ENCODE data around the gene ABHD12B.

The ABHD12B gene

DNA sequence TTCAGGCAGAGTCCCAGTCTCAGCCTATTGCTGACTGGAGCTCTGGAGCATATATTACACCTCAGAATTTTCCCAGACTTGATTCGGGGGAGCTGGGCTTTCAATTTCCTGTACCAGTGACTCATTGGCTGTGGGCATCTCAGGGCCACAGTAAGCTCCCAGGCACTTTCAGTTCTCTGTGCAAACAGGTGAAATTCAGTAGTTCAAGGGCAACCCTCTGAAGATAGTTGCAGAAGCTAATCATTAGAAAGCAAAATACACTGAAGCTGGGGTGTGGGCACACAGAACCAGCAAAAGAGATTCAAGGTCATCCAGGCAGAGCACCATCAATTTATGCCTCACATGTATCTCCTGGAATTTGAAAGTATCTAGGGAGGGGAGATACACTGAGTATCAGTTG lies 32.8 kb upstream of the ABHD12B start:
- DNase-seq (ENCODE audit: low read depth in 2 of 3, low spot score in 1 of 3), result no peak

DNA sequence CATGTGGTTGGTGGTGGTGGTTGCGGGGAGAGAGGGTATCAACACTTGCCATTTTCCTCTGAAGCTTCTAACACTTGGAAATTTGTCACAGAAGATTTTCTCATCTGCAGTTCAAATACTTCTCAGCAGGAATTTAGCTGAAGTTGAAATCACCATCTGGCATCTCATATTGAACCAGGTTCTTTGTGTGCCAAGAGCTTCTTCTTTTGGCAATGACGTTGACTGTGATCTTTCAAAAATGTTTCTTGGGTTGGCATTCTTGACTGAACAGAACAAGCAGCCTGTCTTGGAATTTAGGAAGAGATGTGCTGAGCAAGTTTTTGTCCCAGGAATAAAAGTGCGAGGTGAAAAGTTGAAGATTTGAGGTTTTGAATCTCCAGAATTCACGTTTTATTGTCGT lies 32.2 kb upstream of the ABHD12B start:
- DNase-seq (ENCODE audit: low read depth in 2 of 3, low spot score in 1 of 3), result no peak

DNA sequence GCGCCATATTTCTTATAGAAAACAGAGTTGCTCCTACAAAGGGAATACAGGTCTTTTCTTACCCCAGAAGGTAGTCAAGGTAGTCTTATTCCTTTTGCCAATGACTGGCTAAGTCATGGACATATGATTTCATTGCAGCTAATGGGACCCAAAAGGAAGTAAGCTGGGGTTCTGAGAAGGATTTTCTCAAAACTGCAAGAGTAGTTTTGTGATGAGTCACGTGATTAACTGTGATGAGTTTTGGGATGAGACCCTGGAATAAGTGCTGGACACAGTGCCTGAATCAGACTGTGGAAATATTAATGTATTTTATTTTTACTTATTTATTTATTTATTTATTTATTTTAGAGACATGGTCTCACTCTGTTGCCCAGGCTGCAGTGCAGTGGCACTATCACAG lies 27.5 kb upstream of the ABHD12B start:
- no peak for DNase-seq (ENCODE audit: low read depth in 2 of 3, low spot score in 1 of 3)

DNA sequence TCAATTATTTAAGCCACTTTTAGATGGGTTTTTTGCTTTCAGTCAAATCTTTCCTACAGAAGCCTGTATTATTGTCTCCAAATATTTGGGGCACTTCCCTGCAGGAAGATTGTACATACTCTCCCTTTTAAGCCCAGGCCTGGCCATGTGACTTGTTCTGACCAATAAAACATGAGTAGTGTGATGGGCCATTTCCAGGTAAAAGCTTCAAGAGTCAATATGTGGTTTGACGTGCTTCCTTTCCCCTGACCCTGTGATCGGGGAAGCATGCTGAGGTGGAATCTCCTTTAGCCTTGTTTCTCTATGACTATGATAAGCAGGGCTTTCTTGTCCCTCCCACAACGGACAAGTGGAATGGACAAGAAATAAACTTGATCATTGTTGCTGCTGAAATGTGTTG lies 26.7 kb upstream of the ABHD12B start:
- DNase-seq (ENCODE audit: low read depth in 2 of 3, low spot score in 1 of 3), result no peak

DNA sequence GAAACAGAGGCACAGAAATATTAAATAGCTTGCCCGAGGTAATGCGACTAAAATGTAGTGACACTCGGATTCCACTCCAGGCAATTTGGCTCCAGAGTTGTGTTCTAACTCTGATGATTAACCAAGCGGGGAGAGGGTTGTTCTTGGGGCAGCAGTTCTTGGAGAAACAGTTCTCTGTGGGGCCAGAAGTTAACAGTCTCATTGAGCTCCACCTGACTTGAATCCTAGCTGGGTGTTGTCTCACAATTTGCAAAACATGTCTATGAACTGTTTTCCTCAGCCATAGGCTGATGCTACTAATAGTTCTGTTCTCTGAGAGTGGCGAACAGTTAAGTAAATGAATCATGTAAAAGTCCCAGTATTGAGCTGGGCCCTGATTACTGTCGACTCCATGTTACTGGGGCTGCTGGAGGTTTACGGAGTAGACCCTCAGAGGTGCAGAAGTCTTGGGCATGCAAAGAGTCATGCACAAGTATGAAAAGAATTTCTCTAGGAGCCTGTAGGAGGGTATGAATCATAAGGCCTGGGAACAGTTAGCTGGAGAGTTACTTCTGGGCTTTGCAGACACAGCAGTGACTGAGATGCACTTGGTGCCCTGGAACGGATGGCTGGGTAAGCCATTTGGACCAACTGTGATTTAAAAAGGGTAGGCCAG lies 25.5 kb upstream of the ABHD12B start:
- DNase-seq (ENCODE audit: low read depth in 2 of 3, low spot score in 1 of 3), result no peak

DNA sequence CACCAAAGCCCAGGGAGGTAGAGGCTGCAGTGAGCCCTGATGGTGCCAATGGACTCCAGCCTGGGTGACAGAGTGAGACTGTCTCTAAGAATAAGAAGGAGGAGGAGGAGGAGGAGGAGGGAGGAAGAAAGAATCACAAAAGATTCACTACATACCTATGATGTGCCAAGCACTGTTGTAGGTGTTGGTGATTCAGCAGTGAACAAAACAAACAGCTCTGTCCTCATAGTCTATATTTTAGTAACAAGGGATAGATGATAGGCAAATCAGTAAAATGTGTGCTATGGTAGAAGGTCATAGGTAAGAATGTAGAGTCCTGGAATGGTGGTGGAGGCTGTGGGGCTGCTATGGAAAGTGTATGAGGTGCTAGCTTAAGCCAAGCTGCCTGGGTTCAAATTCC lies 18.0 kb upstream of the ABHD12B start:
- no peak for DNase-seq (ENCODE audit: low read depth in 2 of 3, low spot score in 1 of 3)

DNA sequence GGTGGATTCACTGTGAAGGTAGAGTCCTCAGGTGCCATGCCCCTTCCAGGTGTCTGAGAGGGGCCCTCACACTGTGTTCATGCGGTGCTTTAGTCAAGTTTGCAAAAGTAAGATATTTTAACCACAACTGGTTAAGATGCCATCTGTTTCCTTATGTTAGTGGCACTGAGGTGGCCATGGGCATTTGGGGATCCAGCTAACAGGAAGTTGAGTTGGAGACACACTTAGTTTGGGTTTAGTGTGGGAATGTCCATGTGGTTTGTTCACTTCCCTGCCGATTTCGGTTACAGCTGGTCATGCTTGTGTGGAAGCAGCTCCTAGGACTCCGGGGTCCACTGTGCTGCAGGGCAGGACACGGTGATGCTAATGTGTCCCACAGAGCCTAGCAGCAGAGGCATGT lies 17.3 kb upstream of the ABHD12B start:
- DNase-seq (ENCODE audit: low read depth in 2 of 3, low spot score in 1 of 3), result no peak

DNA sequence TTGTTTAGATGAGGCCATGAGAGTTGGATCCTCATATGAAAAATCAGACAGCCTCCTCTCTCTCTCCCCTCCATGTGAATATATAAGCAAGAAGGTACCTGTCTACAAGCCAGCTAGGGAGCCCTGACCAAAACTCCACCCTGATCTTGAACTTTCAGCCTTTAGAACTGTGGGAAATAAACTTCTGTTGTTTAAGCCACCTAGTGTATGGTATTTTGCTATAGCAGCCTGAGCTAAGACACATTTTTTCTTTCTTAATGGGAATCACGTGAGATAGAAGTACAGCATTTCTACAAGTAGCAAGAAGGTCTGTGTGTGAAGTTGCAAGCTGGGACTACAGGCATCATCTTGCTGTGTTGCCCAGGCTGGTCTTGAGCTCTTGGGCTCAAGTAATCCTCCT lies 16.3 kb upstream of the ABHD12B start:
- DNase-seq (ENCODE audit: low read depth in 2 of 3, low spot score in 1 of 3), result no peak

DNA sequence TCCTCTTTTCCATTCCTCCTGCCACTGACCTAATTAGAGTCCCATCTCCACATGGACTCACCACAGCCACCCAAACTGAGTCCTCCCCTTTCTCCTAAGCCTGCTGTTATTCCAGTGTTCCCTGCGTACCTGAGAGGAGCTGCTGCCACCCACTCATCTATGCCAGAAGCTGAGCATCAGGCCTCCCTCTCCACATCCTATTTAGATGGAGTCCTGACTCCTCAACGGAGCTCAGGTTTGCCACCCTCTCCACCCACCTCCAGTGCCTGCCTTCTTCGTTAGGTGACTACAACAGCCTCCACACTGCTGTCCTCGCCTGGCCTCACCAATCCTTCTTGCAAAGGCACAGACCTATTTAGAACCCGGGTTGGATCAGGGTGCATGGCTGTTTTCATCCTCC lies 15.2 kb upstream of the ABHD12B start:
- no peak for DNase-seq (ENCODE audit: low read depth in 2 of 3, low spot score in 1 of 3)

DNA sequence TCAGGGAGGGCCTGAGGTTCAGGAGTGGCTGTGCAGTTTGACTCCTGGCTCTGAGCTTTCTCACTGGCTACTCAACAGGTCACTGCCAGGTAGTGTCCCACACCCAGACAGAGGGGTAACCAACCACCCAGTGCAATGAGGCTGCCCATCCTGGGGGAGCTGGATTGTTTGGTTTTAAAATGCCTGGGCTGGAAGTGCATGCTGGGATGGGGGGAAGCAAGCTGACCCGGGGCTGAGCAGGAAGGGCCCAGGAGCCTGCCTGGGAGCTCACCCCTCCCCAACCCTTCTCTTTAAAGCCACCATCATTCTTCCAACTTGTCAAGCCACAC lies 12.6 kb upstream of the ABHD12B start:
- DNase-seq (ENCODE audit: low read depth in 2 of 3, low spot score in 1 of 3), result no peak

DNA sequence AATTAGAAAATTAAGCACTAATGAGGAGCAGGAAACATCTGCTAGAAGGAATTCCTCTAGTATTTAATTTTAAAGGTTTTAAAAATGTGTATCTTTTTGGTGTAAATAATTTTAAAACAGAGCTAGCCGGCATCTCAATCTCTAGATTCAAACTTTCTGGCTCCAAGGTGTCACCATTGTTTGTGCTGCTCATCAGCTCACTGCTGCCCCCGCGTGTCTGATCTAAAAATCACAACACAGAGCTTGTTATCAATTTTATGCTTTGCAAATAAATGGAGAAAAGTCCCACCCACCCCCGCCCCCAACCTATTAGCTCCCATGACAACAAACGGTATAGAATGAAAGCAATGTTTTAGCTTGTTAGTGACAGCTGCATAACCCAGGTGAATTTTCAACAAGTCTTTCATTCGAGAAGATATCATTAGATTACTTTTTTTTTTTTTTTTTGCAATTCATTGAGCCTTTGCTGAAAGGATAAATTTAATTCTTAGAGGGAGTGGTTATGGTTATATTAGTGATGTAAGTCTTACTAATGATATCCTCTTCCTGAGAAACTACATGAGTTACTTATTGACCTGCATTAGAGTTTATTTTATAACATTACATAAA lies 11.3 kb upstream of the ABHD12B start:
- DNase-seq (ENCODE audit: low read depth in 2 of 3, low spot score in 1 of 3), result peak; percentile 79 to 94 (median 79)

DNA sequence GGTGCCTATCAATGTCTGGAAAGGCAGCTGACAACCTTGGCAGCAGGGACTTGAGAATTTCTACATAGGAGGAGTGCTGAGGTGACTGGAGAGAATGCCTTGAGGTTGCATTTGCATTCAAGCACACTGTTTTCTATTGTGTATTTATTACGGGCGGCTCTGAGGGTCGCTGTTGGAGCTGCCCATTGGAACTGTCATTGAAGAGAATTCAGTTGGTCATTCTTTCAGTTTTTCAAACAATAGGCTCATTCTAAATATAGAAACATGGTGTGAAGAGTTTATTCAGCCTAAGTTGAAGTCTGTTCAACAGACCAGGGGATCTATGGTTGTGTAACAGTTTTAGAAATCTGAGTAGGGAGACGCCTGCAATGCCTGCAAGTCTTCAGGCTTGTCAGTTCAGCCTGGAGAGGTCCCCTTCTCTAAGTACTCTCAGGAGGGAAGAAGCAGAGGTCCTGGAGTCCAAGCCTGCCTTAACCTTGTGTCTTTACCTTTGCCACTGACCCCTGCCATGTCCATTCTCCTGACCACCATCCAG lies 9.8 kb upstream of the ABHD12B start:
- no peak for DNase-seq (ENCODE audit: low read depth in 2 of 3, low spot score in 1 of 3)

DNA sequence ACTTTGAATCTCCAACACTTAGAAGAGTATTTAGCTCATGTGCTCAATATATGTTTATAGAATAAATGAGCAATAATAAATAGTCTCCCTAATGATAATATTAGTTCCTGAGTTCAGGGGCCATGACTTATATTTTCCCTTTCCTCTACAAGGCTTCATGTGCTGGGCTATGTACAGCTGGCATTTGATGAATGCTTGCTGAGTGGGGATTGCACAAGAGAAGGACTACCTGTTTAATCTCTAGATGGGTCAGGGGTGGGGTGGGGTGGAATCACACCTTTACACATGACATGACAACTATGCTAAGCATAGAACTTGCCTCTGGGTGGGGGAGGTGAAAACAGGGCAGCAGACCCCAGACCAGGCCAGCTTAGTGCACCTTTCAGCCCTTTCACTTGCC lies 7.6 kb upstream of the ABHD12B start:
- no peak for DNase-seq (ENCODE audit: low read depth in 2 of 3, low spot score in 1 of 3)

DNA sequence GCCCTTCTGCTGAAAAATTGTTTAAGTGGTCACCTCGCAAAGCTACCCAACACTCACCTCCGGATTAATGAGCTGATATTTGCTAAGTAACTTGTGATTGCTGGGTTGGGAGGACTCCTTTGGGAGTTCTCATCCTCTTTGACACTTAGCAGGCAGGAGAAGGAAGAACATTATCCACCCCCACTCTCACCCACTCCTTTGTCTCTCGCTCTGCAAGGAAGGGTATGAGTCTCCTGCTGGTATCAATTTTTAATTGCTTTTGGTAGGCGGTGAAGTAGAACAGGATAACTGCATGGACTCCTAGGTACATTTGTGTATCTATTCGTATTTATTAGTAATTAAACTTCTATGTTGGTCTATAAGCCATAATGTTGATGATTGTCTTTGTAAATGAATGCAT lies 6.9 kb upstream of the ABHD12B start:
- no peak for DNase-seq (ENCODE audit: low read depth in 2 of 3, low spot score in 1 of 3)

DNA sequence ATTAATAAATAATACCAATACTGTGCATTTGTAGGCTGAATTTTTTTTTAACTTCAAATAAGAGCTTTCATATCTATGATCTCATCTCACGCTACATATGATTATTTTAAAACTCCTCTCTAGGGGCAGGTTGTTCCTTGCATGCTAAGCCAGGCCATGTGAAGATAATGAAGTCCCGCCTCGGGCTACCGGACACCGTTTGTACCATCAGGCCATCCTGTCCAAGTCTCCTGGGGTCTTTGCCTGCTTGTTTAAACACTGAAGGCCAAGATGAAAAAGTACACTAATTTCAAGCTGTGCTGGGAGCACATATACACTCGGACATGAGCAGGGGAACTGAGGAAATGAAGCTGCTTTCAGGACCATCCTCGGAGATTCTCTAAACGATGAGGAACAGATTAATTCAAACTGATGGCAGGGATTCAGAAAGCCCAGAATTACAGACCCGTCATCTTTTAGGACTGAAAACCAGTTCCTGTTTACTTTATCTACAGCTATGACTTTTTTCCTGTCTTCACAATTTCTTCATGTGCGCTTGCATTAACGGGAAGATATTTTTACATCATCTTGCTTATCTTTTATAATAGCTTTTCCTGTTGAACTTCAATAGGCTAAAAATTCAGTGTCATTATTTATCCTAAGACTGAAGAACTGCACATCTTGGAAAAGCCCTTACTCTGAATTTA lies 6.3 kb upstream of the ABHD12B start:
- DNase-seq (ENCODE audit: low read depth in 2 of 3, low spot score in 1 of 3), result no peak

DNA sequence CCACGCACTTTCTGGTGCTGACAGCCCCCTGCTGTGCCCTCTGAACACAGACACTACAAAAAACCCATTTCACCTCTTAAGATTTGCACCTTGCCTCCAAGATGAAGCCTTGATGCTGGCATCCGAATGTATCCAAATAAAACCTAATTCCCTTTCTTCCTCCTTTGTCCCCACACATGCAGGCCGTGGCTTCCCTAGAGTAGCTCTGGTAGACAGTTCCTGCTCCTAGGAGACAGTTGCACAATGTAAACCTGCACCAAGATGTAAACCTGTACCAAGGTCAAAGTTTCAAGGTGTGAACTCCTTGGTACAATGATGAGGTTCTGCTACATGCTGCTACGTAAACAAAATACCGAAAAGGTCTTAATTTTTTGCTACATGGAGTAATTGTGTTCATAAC lies 625 bp upstream of the ABHD12B start:
- no peak for DNase-seq (ENCODE audit: low read depth in 2 of 3, low spot score in 1 of 3)

DNA sequence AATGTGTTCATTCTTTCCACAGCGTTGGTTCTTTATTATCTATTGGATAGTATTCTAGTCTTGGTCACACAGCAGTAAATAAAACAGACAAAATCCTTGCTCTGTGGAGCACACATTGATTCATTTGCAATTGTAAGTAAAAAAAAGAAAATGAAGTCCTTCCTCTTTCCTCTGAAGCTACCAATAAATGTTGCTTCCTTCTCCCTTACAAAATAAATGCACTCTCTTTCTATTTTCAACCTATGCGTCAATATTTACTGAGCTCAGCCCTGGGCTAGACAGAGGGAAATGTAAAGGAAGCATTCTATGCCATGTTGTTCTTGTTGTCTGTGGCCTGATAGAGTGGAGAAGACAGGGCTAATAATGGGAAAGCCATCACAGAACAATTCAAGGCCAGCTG lies 2.9 kb downstream of the ABHD12B start:
- no peak for DNase-seq (ENCODE audit: low read depth in 2 of 3, low spot score in 1 of 3)

DNA sequence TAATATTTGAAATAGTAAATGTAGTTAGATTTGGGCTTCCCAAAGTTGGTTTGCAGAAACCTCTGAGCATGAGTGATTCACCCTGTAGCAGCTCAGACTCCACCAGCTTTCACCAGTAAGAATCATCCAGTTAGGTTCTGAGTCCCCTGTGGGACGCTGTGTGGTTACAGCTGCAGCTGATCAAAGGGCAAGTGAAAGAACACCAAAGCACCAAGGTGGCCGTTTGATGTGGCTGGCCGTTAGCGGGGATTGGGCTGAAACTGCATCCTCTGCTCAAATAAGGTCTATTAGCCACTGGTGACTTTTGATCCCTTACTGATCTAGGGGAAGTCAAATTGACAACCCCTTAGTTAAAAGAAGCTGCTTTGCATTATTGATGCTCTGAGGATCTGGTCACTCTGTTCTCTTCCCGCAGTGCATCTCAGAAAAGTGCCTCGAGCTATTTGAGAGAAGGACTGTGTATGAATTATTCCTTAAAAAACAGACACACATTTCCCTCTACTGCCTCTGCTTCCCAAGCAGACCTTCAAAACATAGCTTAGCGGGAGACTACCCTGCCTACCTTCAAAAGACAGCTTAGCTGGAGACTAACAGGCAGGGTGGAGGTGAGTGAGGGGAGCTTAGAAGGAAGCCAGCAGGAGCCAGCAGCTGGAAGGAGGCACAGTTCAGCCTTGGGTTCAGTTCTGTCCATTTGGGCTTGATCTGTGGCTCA lies 3.7 kb downstream of the ABHD12B start:
- DNase-seq (ENCODE audit: low read depth in 2 of 3, low spot score in 1 of 3), result peak; percentile 53 to 59 (median 55)

DNA sequence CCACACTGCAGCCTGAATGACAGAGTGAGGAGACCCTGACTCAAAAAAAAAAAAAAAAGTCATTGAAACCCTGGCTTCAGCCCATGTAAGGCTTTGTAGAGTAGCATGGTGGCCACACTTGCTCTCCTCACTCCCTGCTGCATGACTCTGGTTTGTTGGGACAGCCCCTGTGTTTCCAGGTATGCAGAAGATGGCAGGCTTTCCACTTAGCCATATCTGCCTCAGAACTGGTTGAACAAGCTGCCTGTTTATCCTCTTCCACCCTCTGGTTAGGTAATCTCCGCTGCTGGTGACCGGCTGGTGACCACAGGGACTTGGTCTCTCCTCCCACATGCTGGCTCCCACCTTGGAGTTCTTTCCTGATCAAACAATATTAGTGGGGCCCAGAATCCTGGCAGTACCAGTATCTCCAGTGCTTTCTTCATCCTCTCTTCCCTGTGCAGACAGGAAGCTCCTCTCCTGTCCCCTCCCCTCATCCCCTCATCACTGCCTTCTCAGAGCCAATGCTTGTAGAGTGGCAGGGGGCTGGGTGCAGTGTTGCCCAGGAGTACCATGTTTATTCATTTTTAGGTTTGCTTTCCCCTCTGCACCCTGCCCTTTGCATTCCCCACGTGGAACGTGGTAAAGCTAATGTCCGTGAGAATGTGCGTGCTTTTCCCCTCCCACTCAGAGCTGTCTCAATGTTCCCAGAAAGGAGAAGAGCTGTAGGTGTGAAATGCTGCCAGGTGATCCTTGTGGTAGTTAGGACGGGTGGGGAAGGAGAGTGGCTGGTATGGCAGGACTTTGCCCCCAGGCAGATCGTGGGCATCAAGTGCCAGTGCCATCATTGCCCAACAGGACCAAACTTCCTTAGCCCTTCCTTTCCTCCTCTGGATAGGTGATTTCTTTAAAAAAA lies 11.3 kb downstream of the ABHD12B start:
- DNase-seq (ENCODE audit: low read depth in 2 of 3, low spot score in 1 of 3), result no peak

DNA sequence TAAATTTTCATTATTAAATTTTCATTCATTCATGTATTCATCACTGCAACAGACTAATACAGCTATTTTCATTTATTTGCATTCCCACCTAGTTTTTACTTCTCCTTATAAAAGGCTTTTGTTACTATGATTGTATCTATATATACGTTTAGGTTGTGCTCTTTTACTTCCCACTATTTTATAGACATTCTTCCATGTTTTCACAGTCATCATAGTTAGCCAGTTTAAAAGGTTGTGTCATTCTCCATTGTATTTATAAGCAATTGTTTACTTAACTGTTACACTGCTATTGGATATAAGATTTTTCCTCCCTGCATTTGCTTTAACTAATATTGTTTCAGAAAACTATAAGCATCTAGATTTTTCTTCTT lies 12.0 kb downstream of the ABHD12B start:
- no peak for DNase-seq (ENCODE audit: low read depth in 2 of 3, low spot score in 1 of 3)

DNA sequence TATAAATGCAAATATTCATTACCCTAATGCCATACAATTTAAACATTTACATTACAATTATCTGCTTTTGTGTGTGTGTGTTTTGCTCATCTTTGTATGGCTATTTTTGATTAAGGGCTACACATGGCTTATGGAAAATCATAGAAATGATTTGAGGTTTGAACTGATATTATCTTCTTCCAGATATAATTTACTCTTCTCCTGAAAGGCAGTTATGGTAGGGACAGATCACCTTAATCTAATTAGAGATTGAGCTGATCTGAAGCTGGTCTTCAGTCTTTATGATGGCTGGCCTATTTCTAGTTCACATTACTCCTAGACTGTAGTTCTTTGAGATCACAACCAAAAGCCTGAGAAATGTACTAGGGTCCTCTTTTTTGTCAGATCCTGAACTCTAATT lies 15.6 kb downstream of the ABHD12B start:
- no peak for DNase-seq (ENCODE audit: low read depth in 2 of 3, low spot score in 1 of 3)

All from stimulated activated CD4-positive, alpha-beta T cell treated with anti-CD3 and anti-CD28 coated beads, Interleukin-12 subunit alpha, Interleukin-12 subunit beta, amount 100 ng/mL, for 48 hours (primary cell).